Erythroblast (primary cell): Measurements from ENCODE around the gene CIPC.

Experiments used
- GATA1 ChIP-seq: IDR thresholded peaks from 2 replicates; pipeline ENCODE4 v1.6.1; 2011; ENCODE audit warnings: low read depth, mild to moderate bottlenecking, control low read depth, low read length, moderate library complexity
- POLR2A ChIP-seq: IDR thresholded peaks from 2 replicates; pipeline ENCODE4 v1.6.1; 2011; ENCODE audit warnings: mild to moderate bottlenecking, low read length

DNA sequence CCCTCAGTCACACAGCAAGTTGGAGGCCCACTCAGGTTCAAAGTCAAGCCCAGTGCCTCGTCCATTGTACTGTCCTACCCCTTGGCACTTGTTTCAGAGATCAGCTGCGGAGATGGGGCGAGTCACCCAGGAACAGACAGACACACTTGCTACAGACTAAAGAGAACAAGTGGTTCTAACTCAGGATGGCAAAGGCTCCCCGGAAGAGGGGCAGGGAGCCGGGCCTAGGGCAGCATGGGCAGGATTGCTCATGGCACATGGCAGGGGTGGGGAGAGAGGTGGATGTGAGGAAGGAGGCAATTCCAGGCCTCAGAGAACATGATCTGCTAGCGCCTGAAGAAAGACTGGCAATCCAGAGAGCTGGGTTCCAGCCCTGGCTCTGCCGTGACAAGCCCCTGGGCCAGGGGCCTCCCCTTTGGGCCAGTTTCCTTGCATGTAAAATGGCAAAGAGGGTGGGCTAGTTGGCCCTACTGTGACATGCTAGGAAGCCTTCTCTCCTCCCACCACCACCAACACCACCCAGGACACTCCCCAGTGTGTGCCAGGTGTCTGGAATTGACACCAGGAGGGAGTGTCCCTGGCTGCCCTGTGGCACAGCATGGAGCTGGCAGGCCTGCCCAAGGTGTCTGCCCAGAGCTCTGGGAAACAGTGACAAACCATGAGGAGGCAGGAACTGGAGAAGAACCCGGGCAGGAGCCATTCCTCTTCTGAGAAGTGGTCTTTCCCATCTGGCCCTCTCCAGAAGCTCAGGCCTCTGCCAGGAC is 45.6 kb upstream of the CIPC start:
- TF ChIP-seq POLR2A = no peak
- TF ChIP-seq GATA1 = no peak
